Endothelial cell of umbilical vein (primary cell): Measurements from ENCODE around the gene GHRH. TPM values are rescaled to one million over a fixed set of nuclear protein-coding genes. Genes with fewer than 3 reads are reported as not detected.
A peak's percentile ranks its signal among the peaks of the same experiment; 100 is the strongest.

Experiments used
- BruUV-seq: library from RNA; stranded (reverse); fragments of 400-500 nt; replicated peaks from 2 replicates; lab custom pipeline; 2021; lab: Mats Ljungman, UMichigan
- CTCF ChIA-PET: fragments of 300-600, 350-600 bp; sonication (Branson Sonifier 250); formaldehyde crosslinking; loops from one replicate; lab custom pipeline; 2021; ENCODE audit warnings: antibody characterized with exemption, inconsistent platforms; lab: Charles Lee
- POLR2A ChIA-PET: fragments of 300-600, 350-600 bp; sonication (Branson Sonifier 250); formaldehyde crosslinking; loops from one replicate; lab custom pipeline; 2021; ENCODE audit warnings: antibody characterized with exemption, inconsistent platforms; lab: Charles Lee
- DNase-seq: peaks from one replicate; pipeline ENCODE4 v3.0.0-alpha.2; 2011; ENCODE audit warnings: low read depth, low spot score
- FAIRE-seq: peaks from 2 replicates; lab custom pipeline; 2011; peaks lifted over from hg19 to GRCh38; lab: Jason Lieb, UNC
- H2AFZ ChIP-seq: 2 replicates; pipeline ENCODE4 v1.6.0; 2012; ENCODE audit warnings: low read depth, low read length, control low read depth, inconsistent platforms
- H3K27ac ChIP-seq: 2 replicates; pipeline ENCODE4 v1.5.1; 2011; ENCODE audit warnings: low read depth, mild to moderate bottlenecking, control low read depth, low read length, moderate library complexity; ENCODE audit not compliant: insufficient read depth
- H3K27me3 ChIP-seq, 2 experiments: 2 replicates each; pipeline versions ENCODE4 v1.6.0 to v1.6.1; 2011; ENCODE audit warnings: low read length in 2 of 2, mixed read lengths in 1 of 2; ENCODE audit not compliant: control insufficient read depth in 2 of 2, insufficient read depth in 2 of 2
- H3K36me3 ChIP-seq, 2 experiments: 2 replicates in 1 of 2; 3 replicates in 1 of 2; pipeline ENCODE4 v1.5.1; 2011; ENCODE audit warnings: low read length in 2 of 2, mild to moderate bottlenecking in 1 of 2, moderate library complexity in 1 of 2; ENCODE audit not compliant: control insufficient read depth in 2 of 2, insufficient read depth in 2 of 2; ENCODE audit errors: extremely low read depth in 1 of 2
- H3K4me1 ChIP-seq: 3 replicates; pipeline ENCODE4 v1.5.1; 2011; ENCODE audit warnings: mild to moderate bottlenecking, low read length; ENCODE audit not compliant: control insufficient read depth, insufficient read depth; ENCODE audit errors: extremely low read depth
- H3K4me2 ChIP-seq: 2 replicates; pipeline ENCODE4 v1.6.1; 2011; ENCODE audit warnings: low read length, control low read depth, mixed read lengths; ENCODE audit not compliant: insufficient read depth
- H3K4me3 ChIP-seq, 3 experiments: fragments of 200-600 bp in 1 of 3; sonication (generic), shearing (Covaris generic) in 1 of 3; replicated peaks in 1 of 3; 2 replicates each; pipeline ENCODE4 v1.5.1; 2011 to 2016; ENCODE audit warnings: control low read depth in 3 of 3, low read length in 3 of 3, mild to moderate bottlenecking in 2 of 3, inconsistent platforms in 1 of 3, low read depth in 1 of 3, moderate library complexity in 1 of 3; ENCODE audit not compliant: insufficient read depth in 1 of 3
- H3K79me2 ChIP-seq: 2 replicates; pipeline ENCODE4 v1.6.0; 2012; ENCODE audit warnings: low read length, inconsistent platforms; ENCODE audit not compliant: control insufficient read depth, insufficient read depth
- H3K9ac ChIP-seq: replicated peaks from 2 replicates; pipeline ENCODE3; 2011; ENCODE audit warnings: low read length, control low read depth; ENCODE audit not compliant: insufficient read depth; ENCODE audit errors: extremely low read depth
- H3K9me1 ChIP-seq: replicated peaks from 3 replicates; pipeline ENCODE4 v1.6.0; 2011; ENCODE audit warnings: mild to moderate bottlenecking, low read length; ENCODE audit not compliant: control insufficient read depth, insufficient read depth; ENCODE audit errors: extremely low read depth
- H3K9me3 ChIP-seq: replicated peaks from 2 replicates; pipeline ENCODE4 v1.5.1; 2012; ENCODE audit warnings: low read length, inconsistent platforms; ENCODE audit not compliant: control insufficient read depth, insufficient read depth
- H4K20me1 ChIP-seq: replicated peaks from 2 replicates; pipeline ENCODE3; 2011; ENCODE audit warnings: mild to moderate bottlenecking, low read length; ENCODE audit not compliant: control insufficient read depth, insufficient read depth; ENCODE audit errors: extremely low read depth
- CTCF ChIP-seq, 2 donors: IDR thresholded peaks; 1 replicate in 1 of 2; 2 replicates in 1 of 2; pipeline ENCODE4 v1.5.1; 2011; ENCODE audit warnings: low read length in 2 of 2, mild to moderate bottlenecking in 2 of 2, moderate library complexity in 2 of 2, control low read depth in 1 of 2, inconsistent platforms in 1 of 2, low read depth in 1 of 2; ENCODE audit not compliant: insufficient read depth in 1 of 2; ENCODE audit errors: extremely low read depth in 1 of 2
- EZH2 ChIP-seq: IDR thresholded peaks from 2 replicates; pipeline ENCODE4 v1.6.1; 2012; ENCODE audit warnings: borderline replicate concordance, low read depth, mild to moderate bottlenecking, moderate library complexity, low read length, inconsistent platforms; ENCODE audit not compliant: severe bottlenecking
- FOS ChIP-seq: IDR thresholded peaks from 2 replicates; pipeline ENCODE4 v1.6.1; 2011; ENCODE audit warnings: mild to moderate bottlenecking, low read length, moderate library complexity, borderline replicate concordance; ENCODE audit not compliant: insufficient read depth
- GATA2 ChIP-seq: IDR thresholded peaks from 2 replicates; pipeline ENCODE4 v1.7.0; 2011; ENCODE audit warnings: low read depth, mild to moderate bottlenecking, moderate library complexity, mixed read lengths, low read length; ENCODE audit not compliant: insufficient read length, insufficient read depth
- JUN ChIP-seq: IDR thresholded peaks from 2 replicates; pipeline ENCODE4 v1.6.1; 2011; ENCODE audit warnings: borderline replicate concordance, low read depth; ENCODE audit not compliant: insufficient read length, insufficient read depth
- MAX ChIP-seq: IDR thresholded peaks from 2 replicates; pipeline ENCODE4 v1.6.1; 2011; ENCODE audit not compliant: insufficient read depth, insufficient read length
- MYC ChIP-seq: IDR thresholded peaks from one replicate; pipeline ENCODE4 v1.6.1; 2011; ENCODE audit warnings: mild to moderate bottlenecking, low read depth, low read length
- POLR2A ChIP-seq: IDR thresholded peaks from 2 replicates; pipeline ENCODE4 v1.6.1; 2012; ENCODE audit warnings: low read depth, mild to moderate bottlenecking, control low read depth, low read length
- POLR2AphosphoS5 ChIP-seq: IDR thresholded peaks from 2 replicates; pipeline ENCODE4 v1.6.1; 2012; ENCODE audit warnings: low read depth, mild to moderate bottlenecking, control low read depth, low read length, moderate library complexity; ENCODE audit not compliant: insufficient read depth
- dilution Hi-C: fragments of 300-500 bp; cut with MboI; formaldehyde crosslinking; loops from one replicate; pipeline ENCODE4 v1.15.0; 2019; ENCODE audit warnings: low sequenced_read_pairs; ENCODE audit not compliant: extremely low pct_ligation_motif_present
- intact Hi-C: fragments of 100-400 bp; cut with micrococcal nuclease; formaldehyde crosslinking; loops from one replicate; pipeline ENCODE4 v1.10.0; 2022
- polyA plus RNA-seq, 4 experiments: library from polyadenylated mRNA; depleted of rRNA in 3 of 4; stranded (reverse) in 3 of 4; unstranded in 1 of 4; fragments of >200 nt; gene quantifications; 2 replicates each; pipeline versions ENCODE4 v1.2.1 to v1.2.3, GENCODE V29; 2011 to 2012; ENCODE audit warnings: missing spikeins in 1 of 4
- total RNA-seq: library from RNA; stranded (reverse); gene quantifications from 2 replicates; pipeline ENCODE4 v1.2.3, GENCODE V29; 2021

The GHRH gene
- total and polyA plus RNA-seq, 2 donors (not counting 3 experiments of a cell fraction or from before 2014, with no cell fraction given) = not detected

- H4K20me1 ChIP-seq = peaks cover 2% of the 10 kb centered on the region
- no TSS peak for BruUV-seq
- H3K4me1 ChIP-seq = peaks cover 36% of the 10 kb centered on the region
- no peaks in the 10 kb centered on the region for H3K9me3 ChIP-seq
- peak overlapping the region; percentile 34 for H3K4me2 ChIP-seq
- H3K27me3 ChIP-seq = no peaks in the 10 kb centered on the region
- no peaks in the 10 kb centered on the region for H3K9me1 ChIP-seq
- TF ChIP-seq POLR2AphosphoS5 = no peak
- no peak for TF ChIP-seq EZH2
- TF ChIP-seq MYC = no peak
- no peak for TF ChIP-seq JUN
- no peak for TF ChIP-seq FOS
- no peak for TF ChIP-seq GATA2
- TF ChIP-seq POLR2A = no peak
- no peak for TF ChIP-seq CTCF (IDR thresholded peaks at IDR 0.05; ENCODE audit: extremely low read depth in 1 of 2, insufficient read depth in 1 of 2, low read depth in 1 of 2, low read length in 2 of 2)
- TF ChIP-seq MAX = no peak
- DNase-seq (peak; percentile 39), FAIRE-seq (no peak)
- peaks cover 0 to 4% of the 10 kb centered on the region in 2 experiments for H3K36me3 ChIP-seq
- intact Hi-C loops (loop anchor here (5.0 kb wide), 1 partner anchor 51 kb away; the partner anchor contains the start of gene SRC), dilution Hi-C loops (no loop called here)
- no peak overlapping the region for H3K27ac ChIP-seq
- no peak overlapping the region for H2AFZ ChIP-seq
- peaks cover 55% of the 10 kb centered on the region for H3K79me2 ChIP-seq
- no peak overlapping the region for H3K9ac ChIP-seq
- ChIA-PET CTCF (no interaction called here), POLR2A (no interaction called here)
- H3K4me3 ChIP-seq = no peak overlapping the region
These were observed 34.8 kb upstream of the GHRH start for GRCh38 chr20:37296371-37296770.
